GM21825 (cell line): ENCODE measurements around the gene HOXB8.

Source experiments
- ATAC-seq: cut with Tn5 transposase; IDR thresholded peaks from one replicate; pipeline ENCODE4 v1.9.1; 2021; ENCODE audit warnings: mild to moderate bottlenecking, moderate library complexity; ENCODE audit not compliant: unreplicated experiment

The HOXB8 gene

DNA sequence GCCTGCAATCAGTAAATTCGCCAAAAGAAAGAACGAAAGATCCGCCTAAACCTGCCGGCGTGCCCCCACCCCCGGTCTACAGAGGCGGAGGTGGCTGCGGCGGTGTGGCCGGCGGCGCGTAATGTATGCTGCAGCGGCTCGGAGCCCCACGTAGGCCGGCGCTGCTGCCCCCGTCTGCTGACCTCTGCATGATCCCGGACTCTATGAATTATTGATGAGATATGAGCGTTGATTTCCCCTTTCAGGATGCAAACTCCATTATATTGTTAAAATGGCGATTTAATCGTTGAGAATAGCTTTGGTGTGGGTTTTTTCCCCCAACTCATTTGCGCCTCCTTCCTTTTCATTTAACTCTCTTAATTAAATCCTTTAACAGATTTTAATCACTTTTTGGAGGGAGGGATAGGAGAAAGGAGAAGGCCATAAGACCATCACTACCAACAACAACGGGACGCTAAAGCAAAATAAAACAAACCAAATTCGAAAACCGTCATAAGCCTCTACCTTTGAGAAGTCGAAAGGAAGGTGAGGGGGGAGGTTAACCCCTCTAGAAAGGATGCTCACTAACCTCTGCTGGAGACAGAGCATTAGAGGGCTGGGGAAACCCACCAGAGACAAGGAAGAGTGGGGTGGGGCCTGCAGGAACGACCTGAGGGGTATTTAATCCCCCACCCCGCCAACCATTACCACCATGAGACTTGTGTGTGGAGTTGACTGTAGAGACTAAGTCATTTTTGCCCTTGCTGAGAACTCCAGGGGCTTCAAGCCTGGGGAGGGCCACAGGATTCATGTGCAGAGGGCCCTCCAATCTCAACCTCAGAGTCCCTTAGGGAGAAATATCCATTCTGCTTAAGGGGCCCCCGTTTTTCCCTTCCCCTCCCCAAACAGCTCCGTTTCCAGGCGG is 28.5 kb downstream of the HOXB8 start:
- no peak for ATAC-seq

DNA sequence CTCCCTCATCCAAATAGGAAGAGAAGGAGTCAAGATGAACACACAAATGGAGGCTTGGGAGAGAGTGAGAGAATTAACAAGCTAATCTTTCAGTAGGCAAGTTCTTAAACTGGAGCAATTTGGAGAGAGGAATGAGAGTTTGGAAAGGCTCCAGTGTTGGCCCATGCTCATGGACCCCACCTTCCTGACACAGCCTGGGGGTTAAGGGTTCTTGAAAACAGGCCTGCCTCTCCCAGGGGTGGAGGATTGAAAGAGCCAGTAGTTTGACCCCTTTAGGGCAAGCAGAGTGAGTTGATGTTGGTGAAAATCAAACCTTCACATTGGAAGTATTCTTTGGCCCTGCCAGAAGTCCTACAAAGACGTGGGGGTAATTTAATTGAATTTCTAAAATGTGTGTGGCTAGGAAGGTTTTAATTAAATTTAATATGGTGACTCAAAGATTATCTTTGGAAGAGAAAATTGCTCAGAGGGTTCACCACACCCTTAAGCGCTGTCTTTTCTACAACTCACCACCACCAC is 30.8 kb downstream of the HOXB8 start:
- no peak for ATAC-seq

DNA sequence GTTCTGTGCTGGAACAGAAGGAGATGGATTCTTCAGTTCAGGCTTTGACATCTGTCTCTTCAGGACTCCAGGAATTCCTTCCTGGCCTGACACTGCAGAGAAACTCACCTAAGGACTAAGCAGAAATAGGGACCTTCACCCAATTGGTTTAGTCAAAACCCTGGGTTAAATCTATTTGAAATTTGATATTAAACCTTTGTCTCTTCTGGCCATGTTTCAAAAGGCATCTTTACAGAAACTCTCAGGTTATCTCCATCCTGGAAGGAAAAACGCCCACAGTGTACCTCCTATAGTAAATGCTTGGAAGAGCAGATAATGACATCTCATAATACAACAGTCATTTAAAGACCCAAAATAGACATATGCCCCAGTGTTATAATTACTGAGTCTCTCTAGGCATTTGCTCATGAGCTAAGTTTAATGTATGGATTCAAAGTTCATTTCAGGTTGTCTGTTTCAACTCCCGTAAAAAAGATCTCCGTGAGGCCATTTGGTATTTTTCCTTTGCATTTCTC is 31.3 kb downstream of the HOXB8 start:
- no peak for ATAC-seq

DNA sequence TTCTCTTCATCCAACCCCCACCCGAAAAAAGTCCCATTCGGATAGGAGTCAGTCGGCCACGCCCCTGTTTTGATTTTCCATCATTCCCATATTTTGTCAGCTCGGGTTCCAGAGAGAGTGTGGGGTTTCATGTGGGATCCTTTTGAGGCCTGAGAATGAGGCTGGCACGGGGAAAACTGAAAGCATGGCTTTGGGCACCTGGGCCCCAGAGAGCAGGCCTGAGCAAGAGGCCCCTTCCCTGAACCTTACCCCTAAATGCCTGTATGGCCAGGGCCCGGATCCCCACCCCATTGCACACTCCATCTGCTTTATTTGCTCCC is 32.4 kb downstream of the HOXB8 start:
- no peak for ATAC-seq

DNA sequence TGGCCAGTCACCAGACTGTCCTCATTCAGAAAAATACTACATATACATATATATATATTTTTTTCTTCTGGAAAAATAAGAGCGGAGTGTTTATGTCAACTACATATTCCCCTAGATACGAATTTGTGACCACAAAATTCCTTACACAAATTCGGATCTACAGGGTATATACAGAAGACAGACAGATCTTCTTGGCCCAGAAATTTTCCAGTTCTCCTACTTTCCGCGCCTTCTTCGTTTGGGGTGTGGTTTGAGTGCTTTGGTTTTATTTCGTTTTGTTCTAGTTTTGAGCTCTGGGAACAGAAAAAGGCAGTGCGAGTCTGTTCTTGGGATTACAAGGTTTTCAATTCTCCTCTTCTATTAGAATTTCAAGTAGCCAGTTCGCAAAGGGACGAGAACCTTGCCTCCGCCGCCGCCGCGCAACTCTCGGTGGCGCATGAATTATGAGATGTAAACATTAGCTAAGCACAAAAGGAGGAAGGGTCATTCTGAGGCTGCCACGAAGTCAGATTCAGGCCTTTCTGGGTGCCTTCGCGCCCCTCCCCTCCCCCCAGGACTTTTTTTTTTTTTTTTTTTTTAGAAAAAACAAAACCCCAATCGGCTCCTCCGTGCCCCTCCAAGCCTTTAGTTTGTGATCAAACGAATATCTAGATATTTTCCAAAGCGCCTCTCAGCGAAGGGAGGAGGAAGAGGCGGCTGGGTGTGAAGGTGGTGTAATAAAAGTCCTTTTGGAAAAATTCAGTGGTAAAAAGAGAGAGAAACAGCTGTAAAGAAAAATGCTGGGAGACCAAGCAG is 35.1 kb downstream of the HOXB8 start:
- no peak for ATAC-seq

DNA sequence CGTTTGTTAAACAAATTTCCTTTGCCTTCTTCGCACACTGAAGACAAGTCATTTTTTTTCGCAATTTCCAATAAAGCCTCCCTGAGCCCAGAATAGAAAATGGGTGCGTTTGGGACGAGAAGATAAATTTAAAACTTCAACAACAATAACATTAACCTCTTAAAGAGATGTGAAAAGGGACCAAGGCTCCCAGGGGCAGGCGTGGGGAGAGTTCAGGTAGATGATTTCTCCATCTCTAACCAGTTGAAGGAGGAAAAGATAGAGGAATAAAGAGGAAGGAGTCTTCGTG is 35.7 kb downstream of the HOXB8 start:
- no peak for ATAC-seq

DNA sequence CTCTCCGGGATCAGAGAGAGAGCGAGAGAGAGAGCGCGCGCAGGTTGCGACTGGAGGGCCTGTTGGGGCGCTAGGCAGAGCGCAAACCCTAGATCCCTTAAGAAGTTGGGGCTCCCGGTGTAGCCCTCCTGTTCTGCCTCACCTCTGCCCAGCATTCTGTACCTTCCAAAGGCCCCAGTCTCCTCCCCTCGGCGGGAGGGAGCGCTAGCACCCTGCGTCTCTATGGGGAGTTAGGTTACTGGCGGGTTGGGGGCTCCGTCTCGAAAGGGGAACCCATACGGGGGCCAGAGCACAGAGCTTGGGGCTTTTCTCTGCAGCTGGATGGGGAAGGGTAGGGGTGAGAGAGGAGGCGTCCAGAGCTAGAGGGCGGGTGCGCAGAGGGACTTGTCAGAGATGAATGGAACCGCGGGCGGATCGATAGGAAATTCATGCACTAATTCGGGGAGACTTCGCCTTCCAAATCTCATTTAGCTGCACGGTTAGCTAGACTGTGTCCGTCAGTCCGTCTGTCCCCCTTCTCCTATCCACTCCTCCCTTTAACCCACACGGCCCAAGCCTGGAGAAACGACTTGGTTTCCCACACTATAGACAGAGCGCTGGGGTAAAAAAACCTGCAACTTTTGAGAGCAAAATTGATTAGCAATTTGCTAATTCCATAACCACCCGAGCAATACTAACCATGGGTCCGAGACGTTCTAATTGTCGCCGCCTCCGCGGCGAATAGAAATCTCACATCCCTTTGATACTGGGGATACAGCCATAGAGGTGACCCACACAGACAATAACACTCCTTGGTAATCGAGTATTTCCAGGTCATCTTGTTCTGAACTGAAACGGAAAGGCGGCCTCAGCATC is 36.2 kb downstream of the HOXB8 start:
- ATAC-seq, result peak; percentile 23

DNA sequence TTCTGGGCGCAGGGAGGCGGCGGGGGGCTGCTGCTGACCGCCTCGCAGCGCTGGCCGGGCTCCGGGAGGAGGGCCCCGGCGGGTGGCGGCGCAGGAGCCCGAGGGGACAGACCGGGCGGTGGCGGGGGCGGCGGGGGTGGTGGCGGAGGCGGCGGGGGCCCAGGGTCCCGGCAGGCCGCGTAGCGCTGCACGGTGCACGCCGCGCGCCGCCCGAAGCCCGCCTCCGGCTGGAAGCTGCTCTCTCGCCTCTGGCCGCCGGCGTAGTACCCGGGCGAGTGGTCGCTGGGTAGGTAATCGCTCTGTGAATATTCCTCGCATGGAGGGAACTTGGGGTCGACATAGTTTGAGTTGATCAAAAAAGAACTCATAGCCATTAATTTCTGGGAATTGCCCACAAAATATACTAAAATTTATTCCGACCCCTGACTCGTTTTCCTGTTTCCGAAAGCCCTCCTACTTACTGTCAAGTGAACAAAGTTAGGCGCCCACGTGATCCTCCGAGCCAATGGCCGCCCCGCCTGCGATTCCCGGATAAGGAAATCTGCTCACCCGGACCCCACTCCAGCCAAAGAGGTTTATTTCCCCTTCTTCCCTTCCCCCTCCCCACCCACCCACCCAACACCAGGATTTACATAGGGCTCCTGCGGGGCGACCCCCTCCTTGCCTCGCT is 37.0 kb downstream of the HOXB8 start, which contains the start of gene HOXB4:
Gene HOXB4, minus strand, starts transcription at position 405 of the 670 bp plus-strand sequence. Its CDS starts 31 bp downstream, at position 374.
- ATAC-seq, result peak; percentile 44

DNA sequence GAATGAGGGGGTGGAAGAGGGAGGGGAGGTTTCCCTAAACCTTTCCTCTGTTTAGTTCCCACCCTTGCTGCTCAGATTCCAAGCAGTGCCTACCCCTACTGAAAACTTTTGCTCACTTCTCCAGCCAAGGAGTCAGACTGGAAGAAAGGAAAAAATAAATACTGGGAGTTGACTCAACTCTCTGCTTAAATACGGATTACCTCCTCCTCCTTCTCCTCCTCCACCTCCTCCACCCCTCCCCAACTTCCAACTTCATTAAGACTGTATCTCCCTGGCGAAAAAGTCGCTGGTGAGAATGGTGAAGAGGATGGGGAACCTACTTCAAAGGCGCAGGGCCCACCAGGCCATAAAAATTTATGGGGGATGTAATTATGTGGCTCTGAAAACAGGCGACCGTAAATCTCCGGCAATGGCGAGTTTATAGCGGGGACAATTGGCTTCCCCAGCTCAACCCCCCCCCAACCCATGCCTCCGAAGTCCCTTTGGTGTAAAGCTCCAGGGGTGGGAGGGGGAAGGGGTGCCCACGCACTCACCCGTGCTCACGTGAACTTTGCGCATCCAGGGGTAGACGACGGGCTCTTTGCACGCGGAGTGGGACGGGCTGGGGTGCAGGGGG is 37.7 kb downstream of the HOXB8 start:
- peak; percentile 5 for ATAC-seq

DNA sequence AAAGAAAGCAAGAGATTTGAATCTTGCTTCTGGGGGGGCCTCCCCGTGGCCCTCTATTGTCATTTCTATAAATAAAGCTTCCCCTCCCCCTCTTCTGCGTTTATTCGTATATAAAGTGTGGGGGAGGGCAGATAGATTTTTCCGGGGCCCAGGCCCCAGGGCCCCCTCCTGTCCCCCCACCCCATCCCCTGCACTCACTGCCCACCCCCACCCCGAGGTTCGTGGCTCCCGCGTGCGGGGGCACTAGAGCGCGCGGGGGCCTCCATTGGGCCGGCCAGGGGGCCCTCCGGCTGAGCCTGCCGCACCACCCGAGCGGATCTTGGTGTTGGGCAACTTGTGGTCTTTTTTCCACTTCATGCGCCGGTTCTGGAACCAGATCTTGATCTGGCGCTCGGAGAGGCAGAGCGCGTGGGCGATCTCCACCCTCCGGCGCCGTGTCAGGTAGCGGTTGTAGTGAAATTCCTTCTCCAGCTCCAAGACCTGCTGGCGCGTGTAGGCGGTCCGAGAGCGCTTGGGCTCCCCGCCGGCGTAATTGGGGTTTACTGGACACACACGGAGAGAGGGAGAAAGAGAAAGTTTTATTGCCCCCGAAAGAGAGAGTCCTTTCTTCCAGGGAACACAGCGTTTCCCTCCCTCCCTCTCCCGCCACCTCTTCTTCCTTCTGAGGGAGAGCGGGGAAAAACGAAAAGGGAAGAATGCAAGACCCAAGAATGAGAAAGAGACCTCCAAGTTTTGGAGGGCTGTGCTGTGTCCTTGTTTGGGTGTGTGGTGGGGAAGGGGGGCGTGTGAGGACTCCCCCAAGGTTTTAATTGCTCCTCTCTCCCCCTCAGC is 38.4 kb downstream of the HOXB8 start:
- no peak for ATAC-seq

DNA sequence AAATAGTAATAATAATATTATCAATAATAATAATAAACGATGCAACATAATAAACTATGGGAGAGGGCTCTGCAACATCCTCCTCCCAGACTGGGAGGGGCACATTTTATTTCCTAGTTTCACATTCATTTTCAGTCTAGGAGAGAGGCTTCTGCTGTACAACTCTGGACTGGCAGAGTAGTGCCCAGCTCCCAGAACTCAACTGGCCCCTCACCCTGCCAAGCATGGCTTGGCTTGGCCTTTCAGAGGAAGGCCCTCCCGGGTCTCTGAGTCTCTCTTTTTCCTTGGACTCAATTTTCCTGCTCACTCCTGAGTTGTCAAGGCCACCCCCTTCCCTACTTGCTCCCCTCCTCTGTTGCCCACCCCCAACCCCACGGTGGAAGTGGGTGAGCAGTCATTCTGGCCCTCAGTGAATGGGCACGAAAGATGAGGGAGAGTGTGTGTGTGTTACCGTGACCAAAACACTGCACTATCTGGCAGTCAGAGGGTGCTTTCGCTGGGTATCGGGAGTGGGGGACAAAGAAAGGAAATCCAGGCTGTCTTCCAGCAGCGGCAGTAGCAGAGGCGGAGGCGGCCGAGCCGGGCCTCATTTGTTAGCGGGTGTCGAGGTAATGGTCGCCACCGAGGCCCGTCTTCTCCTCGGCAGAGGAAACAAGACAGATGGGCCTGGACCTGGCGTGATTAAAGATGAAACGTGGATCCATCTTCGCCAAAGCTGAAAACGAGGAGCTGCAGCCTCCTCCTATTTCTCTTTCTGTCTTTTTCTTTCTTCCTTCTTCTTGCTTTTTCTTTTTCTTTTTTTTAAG is 39.2 kb downstream of the HOXB8 start:
- ATAC-seq, result no peak

DNA sequence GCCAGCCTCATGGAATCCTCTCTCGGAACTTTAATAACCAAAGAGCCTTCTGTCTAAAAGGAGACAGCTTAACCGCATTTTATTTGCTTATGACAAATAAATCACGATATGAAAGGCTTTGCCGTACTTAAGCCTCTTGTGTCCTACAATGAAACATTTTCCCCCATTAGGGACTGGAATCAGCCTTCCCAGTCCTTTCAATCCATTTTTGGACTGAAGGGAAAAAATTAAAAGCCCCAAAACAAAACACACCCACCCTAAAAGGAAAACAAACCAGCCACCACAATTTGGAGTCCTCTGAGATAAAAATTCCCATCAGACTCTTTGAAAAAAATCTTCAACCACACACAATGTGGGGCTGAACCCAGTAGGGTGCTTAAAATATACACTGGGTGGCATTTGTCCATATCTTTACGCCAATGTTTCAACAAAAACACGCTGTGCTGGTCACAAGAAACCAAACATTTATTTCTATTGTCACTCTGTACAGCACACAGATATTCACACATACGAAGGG is 40.0 kb downstream of the HOXB8 start:
- ATAC-seq, result no peak

DNA sequence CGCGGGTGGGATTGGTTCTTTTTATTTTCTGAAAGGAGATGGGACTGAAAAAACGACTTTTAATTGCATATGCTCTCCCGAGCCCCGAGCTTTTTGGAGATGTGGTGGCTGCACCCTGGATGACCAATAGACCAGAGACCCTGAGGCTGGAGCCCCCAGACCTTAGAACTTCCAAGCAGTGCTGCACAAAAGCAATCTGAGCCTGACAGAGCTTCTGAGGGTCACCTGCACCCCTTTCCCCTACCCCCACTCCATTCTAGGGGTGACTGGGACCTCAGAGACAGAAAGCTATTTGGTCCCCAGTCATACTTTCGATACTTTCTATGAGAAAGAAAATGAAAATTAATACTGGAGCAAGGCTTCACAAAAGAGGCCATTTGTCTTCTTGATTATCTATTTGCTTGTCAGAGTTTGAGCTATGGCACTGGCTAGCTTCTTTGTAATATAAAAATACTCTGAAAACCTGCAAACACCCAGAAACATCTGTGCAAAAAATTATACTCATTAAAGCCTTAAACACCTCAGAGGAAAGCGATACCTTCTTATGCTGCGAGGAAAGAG is 40.5 kb downstream of the HOXB8 start:
- ATAC-seq, result no peak

DNA sequence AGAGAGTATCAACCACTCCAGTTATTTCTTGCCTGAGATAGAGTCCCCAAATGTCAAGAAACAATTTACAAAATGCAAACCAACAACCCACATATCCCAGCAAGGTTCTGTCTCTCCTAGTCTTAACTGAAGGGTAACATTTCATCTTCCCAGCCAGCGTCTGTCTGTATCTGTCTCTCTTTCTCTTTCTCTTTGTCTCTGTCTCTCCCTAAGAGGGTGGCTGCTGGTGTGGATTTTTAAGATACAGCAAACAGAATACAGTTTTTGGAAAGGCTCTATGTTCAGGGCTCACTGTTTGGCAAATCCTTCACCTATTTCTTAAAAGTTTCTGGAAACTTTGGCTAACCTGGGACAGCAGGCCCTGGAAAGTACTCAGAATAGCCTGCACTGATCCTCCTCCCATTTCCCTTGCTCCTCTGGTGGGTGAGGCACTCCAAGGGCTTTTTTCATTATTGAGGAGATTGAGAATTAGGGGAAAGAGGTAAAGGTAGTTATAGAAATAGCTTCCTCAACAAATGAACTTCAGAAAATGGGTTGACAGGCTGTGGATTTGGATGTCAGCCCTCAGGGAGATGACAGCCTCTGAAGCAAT is 43.2 kb downstream of the HOXB8 start:
- ATAC-seq, result no peak

DNA sequence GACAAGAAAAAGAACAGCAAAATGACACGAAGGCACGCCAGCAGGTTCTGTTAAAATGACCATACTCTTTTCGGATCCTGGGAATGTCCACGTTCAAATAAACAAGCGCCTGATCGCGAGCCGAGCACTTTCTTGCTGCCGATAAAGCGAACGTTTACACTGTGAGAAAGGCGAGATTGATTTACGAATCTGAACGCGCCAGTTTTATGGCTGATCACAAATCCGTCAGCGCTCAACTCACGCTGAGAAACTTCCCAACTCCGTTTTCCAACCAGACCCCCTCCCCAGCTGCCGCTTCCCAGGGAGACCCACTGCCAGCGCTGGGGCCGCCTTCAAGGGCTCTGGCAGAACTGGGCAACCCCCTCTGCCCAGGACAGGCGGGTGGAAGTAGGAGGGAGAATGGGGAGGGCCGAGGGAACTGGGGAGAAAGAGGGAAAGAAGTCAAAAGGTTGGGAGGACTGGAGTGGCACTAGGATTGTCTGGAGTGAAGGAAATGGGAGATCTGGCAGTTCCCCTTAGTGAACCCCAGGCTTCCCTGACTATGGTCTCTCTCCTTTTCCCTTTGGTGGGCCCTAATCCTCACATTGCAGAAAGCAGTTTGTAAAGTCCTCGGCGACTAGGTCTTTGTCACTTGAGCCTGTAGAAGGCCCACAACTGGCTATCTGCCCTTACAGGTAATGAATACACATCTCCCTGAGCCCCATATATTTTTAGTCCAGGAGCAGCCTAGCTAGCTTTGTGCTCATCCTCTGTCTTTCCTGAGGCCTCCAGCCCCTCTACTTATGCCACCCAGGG is 43.9 kb downstream of the HOXB8 start:
- no peak for ATAC-seq

DNA sequence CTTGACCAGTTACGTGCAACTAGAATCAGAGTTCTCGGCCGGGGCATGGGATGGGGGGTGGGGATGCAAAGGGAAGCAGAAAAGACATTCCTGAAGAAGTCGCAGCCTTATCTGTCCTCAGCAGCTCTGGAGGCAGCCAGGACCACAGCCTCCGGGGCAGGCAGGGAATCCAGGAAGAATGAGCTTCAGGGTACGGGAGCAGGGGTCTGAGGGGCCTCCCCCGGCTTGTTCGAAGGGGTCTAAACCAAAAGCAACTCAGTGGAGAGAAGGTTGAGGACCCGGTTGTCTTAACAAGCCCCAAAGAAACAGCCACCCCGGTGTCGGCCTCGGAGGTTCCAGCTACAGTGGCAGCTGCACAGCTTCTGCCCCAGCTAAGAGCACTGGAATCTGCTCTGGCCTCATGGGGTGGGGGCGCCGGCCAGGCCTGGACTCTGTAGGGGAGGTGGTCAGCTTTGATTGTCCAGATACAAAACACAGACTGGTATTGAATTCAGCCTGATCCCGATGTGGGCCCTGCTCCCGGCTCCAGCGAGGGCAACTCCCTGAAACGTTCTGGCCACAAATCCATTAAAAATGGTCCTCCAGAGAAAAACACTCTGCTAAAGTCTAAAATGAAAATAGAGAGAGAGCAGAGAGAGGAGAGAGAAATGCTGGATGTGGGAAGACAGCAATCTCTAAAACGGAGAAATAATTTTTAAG is 44.6 kb downstream of the HOXB8 start:
- no peak for ATAC-seq
